ENCODE data around the gene RNASE12.
"Not testable (repeated sequence)": the region's sequence is repeated elsewhere in the genome, so short reads cannot be mapped to it uniquely, and the experiment has no call there.

The RNASE12 gene

GRCh38 chr14:20591235-20591634, at the start of gene RNASE12:
Gene RNASE12, minus strand, starts transcription at chr14:20591376. Its CDS starts 653 bp downstream, at chr14:20590723.
- DNase-seq (ENCODE audit: low spot score), result no peak

- peak; percentile 69 for DNase-seq (ENCODE audit: low spot score)
Observed at GRCh38 chr14:20632831-20633691, 41.9 kb upstream of the RNASE12 start.

GRCh38 chr14:20632448-20632830, 41.3 kb upstream of the RNASE12 start:
- DNase-seq (ENCODE audit: low spot score), result no peak

- no peak for DNase-seq (ENCODE audit: low spot score)
Observed at GRCh38 chr14:20631880-20632389, 40.8 kb upstream of the RNASE12 start.

GRCh38 chr14:20631023-20631879, 40.1 kb upstream of the RNASE12 start:
- no peak for DNase-seq (ENCODE audit: low spot score)

GRCh38 chr14:20630340-20631022, 39.3 kb upstream of the RNASE12 start:
- DNase-seq (ENCODE audit: low spot score), result no peak

GRCh38 chr14:20628063-20628854, 37.1 kb upstream of the RNASE12 start:
- no peak for DNase-seq (ENCODE audit: low spot score)

GRCh38 chr14:20627346-20628027, 36.3 kb upstream of the RNASE12 start:
- no peak for DNase-seq (ENCODE audit: low spot score)

GRCh38 chr14:20626274-20626673, 35.1 kb upstream of the RNASE12 start:
- DNase-seq (ENCODE audit: low spot score), result no peak

- no peak for DNase-seq (ENCODE audit: low spot score)
Observed at GRCh38 chr14:20624495-20625070, 33.4 kb upstream of the RNASE12 start.

GRCh38 chr14:20623798-20624197, 32.6 kb upstream of the RNASE12 start:
- DNase-seq (ENCODE audit: low spot score), result no peak

GRCh38 chr14:20622816-20623291, 31.7 kb upstream of the RNASE12 start:
- no peak for DNase-seq (ENCODE audit: low spot score)

- DNase-seq (ENCODE audit: low spot score), result no peak
Observed at GRCh38 chr14:20620798-20621478, 29.8 kb upstream of the RNASE12 start.

GRCh38 chr14:20619688-20620087, 28.5 kb upstream of the RNASE12 start:
- not testable (repeated sequence) for DNase-seq (ENCODE audit: low spot score)

- DNase-seq (ENCODE audit: low spot score), result no peak
Observed at GRCh38 chr14:20618271-20618749, 27.1 kb upstream of the RNASE12 start.

- DNase-seq (ENCODE audit: low spot score), result no peak
Observed at GRCh38 chr14:20617138-20618003, 26.2 kb upstream of the RNASE12 start.

- no peak for DNase-seq (ENCODE audit: low spot score)
Observed at GRCh38 chr14:20615996-20616395, 24.8 kb upstream of the RNASE12 start.

GRCh38 chr14:20614038-20614840, 23.1 kb upstream of the RNASE12 start:
- DNase-seq (ENCODE audit: low spot score), result no peak

All from hepatic stellate cell (primary cell).